ENCODE data around the gene GLI3. TPM values are rescaled to one million over a fixed set of nuclear protein-coding genes. Genes with fewer than 3 reads are reported as not detected.

GLI3 gene
- total RNA-seq, 1 donor from 2014 or later, result 32.0 TPM

- no peaks in the 10 kb centered on the region for H3K9me3 ChIP-seq (ENCODE audit: low read depth)
- no peak overlapping the region for H3K9ac ChIP-seq
- H3K4me1 Mint-ChIP-seq, result peaks cover 50% of the 10 kb centered on the region
- peaks cover 40% of the 10 kb centered on the region for H3F3A ChIP-seq (ENCODE audit: low read depth)
- H3K36me3 ChIP-seq, result no peaks in the 10 kb centered on the region
- peaks cover 2% of the 10 kb centered on the region for H3K27me3 Mint-ChIP-seq (ENCODE audit: insufficient read depth, low read depth)
- peaks cover 43% of the 10 kb centered on the region for H3K4me1 ChIP-seq
- no peak overlapping the region for H2AFZ ChIP-seq (replicated peaks)
- no peak for TF ChIP-seq EZH2phosphoT487 (IDR thresholded peaks at IDR 0.05)
- TF ChIP-seq EZH2 (IDR thresholded peaks at IDR 0.05), result no peak
- TF ChIP-seq CTCF (IDR thresholded peaks at IDR 0.05), result peak; percentile 75
- H3K36me3 Mint-ChIP-seq, result peaks cover 48% of the 10 kb centered on the region
- H3K9me3 Mint-ChIP-seq, result no peaks in the 10 kb centered on the region
- H3K4me2 ChIP-seq, result no peak overlapping the region
- peaks cover 65% of the 10 kb centered on the region for H4K20me1 ChIP-seq (ENCODE audit: low read depth)
- no peak overlapping the region for H3K4me3 ChIP-seq
- H3K79me2 ChIP-seq (ENCODE audit: low read depth), result peaks cover 18% of the 10 kb centered on the region
- no peaks in the 10 kb centered on the region for H3K27me3 ChIP-seq
- H3K4me3 Mint-ChIP-seq, result no peak overlapping the region
- no peak overlapping the region for H3K27ac ChIP-seq
- DNase-seq (ENCODE audit: low spot score), result peak; percentile 31
- no peak overlapping the region for H3K27ac Mint-ChIP-seq
Measured at GRCh38 chr7:41979834-41980307, 257.1 kb downstream of the GLI3 start.

- H3K27me3 ChIP-seq, result no peaks in the 10 kb centered on the region
- H4K20me1 ChIP-seq (ENCODE audit: low read depth), result peaks cover 55% of the 10 kb centered on the region
Measured at GRCh38 chr7:41978858-41979257, 258.2 kb downstream of the GLI3 start.

GRCh38 chr7:41977661-41978060 lies 259.3 kb downstream of the GLI3 start:
- no peak for DNase-seq (ENCODE audit: low spot score)
- H3K4me3 Mint-ChIP-seq, result no peak overlapping the region
- Histone ChIP-seq H3K79me2 (ENCODE audit: low read depth) (peaks cover 12% of the 10 kb centered on the region), H2AFZ (replicated peaks) (no peak overlapping the region), H3K4me3 (no peak overlapping the region), H3K9me3 (ENCODE audit: low read depth) (no peaks in the 10 kb centered on the region), H3K36me3 (peaks cover 4% of the 10 kb centered on the region), H3K27me3 (no peaks in the 10 kb centered on the region), H3K4me1 (peaks cover 21% of the 10 kb centered on the region), H3K9ac (no peak overlapping the region), H4K20me1 (ENCODE audit: low read depth) (peaks cover 45% of the 10 kb centered on the region), H3K4me2 (peak overlapping the region; percentile 4), H3K27ac (peak overlapping the region; percentile 44), H3F3A (ENCODE audit: low read depth) (peaks cover 21% of the 10 kb centered on the region)
- H3K4me1 Mint-ChIP-seq, result peaks cover 42% of the 10 kb centered on the region
- H3K27ac Mint-ChIP-seq, result peak overlapping the region; percentile 85
- H3K36me3 Mint-ChIP-seq, result peaks cover 55% of the 10 kb centered on the region
- peaks cover 2% of the 10 kb centered on the region for H3K27me3 Mint-ChIP-seq (ENCODE audit: insufficient read depth, low read depth)
- no peak for TF ChIP-seq CTCF (IDR thresholded peaks at IDR 0.05)
- no peak for TF ChIP-seq EZH2 (IDR thresholded peaks at IDR 0.05)
- no peak for TF ChIP-seq EZH2phosphoT487 (IDR thresholded peaks at IDR 0.05)
- no peaks in the 10 kb centered on the region for H3K9me3 Mint-ChIP-seq

More at GRCh38 chr7:41978858-41979257, 258.2 kb downstream of the GLI3 start:
- peaks cover 18% of the 10 kb centered on the region for H3K79me2 ChIP-seq (ENCODE audit: low read depth)
- no peak overlapping the region for H2AFZ ChIP-seq (replicated peaks)
- H3K4me1 ChIP-seq, result peaks cover 33% of the 10 kb centered on the region
- peaks cover 4% of the 10 kb centered on the region for H3K36me3 ChIP-seq
- H3K36me3 Mint-ChIP-seq, result peaks cover 50% of the 10 kb centered on the region
- no peak overlapping the region for H3K4me3 ChIP-seq
- TF ChIP-seq CTCF (IDR thresholded peaks at IDR 0.05) (no peak), EZH2 (IDR thresholded peaks at IDR 0.05) (no peak), EZH2phosphoT487 (IDR thresholded peaks at IDR 0.05) (no peak)
- no peak overlapping the region for H3K27ac ChIP-seq
- no peak overlapping the region for H3K4me3 Mint-ChIP-seq
- DNase-seq (ENCODE audit: low spot score), result no peak
- H3K9me3 ChIP-seq (ENCODE audit: low read depth), result no peaks in the 10 kb centered on the region
- no peak overlapping the region for H3K9ac ChIP-seq
- H3K4me2 ChIP-seq, result no peak overlapping the region
- peaks cover 30% of the 10 kb centered on the region for H3F3A ChIP-seq (ENCODE audit: low read depth)
- H3K4me1 Mint-ChIP-seq, result peaks cover 42% of the 10 kb centered on the region
- H3K9me3 Mint-ChIP-seq, result no peaks in the 10 kb centered on the region
- no peak overlapping the region for H3K27ac Mint-ChIP-seq
- peaks cover 2% of the 10 kb centered on the region for H3K27me3 Mint-ChIP-seq (ENCODE audit: insufficient read depth, low read depth)

All from neural progenitor cell (in vitro differentiated cells).